Epithelial cell of proximal tubule (primary cell): Measurements from ENCODE around the gene FRMPD1. TPM values are rescaled to one million over a fixed set of nuclear protein-coding genes. Genes with fewer than 3 reads are reported as not detected.

Source experiments
- DNase-seq: peaks from one replicate; pipeline ENCODE4 v3.0.0-alpha.2; 2011; ENCODE audit warnings: low read depth
- H3K4me3 ChIP-seq: 2 replicates; pipeline ENCODE4 v1.5.1; 2011; ENCODE audit warnings: low read depth, mild to moderate bottlenecking, low read length
- CTCF ChIP-seq: conservative IDR thresholded peaks from 2 replicates; pipeline ENCODE4 v1.5.1; 2012; ENCODE audit warnings: low read depth, mild to moderate bottlenecking, low read length
- total RNA-seq: library from RNA; depleted of rRNA; stranded (reverse); fragments of >200 nt; gene quantifications from 2 replicates; pipeline ENCODE4 v1.2.3, GENCODE V29; 2015

Gene FRMPD1
- total RNA-seq, 1 donor from 2014 or later, result under 0.01 TPM

GRCh38 chr9:37730839-37731238, 80.1 kb downstream of the FRMPD1 start:
- DNase-seq, result no peak
- no peak overlapping the region for H3K4me3 ChIP-seq
- TF ChIP-seq CTCF, result no peak

DNA sequence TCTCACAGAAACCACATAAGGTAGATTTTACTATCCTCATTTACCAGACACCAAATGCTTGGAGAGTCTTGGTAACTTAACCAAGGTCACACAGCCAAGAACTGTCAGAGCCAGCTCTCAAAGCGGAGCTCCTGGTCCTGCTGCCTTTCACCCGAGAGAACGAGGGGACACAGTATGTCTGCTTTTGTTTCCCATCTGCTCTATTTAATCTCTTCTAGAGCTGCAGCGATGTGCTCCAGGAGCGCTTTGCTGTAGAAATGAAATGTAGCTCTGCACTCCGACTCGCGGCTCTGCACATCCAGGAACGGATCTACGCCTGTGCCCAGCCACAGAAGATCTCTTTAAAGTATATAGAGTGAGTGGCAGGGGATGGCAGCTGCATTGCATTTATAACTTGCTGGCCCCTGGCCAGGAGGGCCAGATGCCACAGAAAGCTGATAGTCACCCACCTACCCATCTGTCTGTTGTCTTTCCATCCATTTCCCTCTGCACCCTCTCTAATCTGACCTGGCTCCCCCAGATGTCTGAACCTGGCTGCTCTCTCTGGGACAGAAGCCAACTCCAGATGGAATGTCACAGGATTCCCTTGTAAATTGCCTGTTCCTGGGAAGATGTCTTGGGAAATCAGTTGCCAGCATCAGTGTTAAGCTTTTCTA, 81.5 kb downstream of the FRMPD1 start:
- no peak for TF ChIP-seq CTCF
- no peak overlapping the region for H3K4me3 ChIP-seq
- no peak for DNase-seq

- no peak overlapping the region for H3K4me3 ChIP-seq
- DNase-seq, result no peak
- TF ChIP-seq CTCF, result no peak
Observed at GRCh38 chr9:37732952-37733351, 82.2 kb downstream of the FRMPD1 start.

GRCh38 chr9:37739222-37739621, 88.5 kb downstream of the FRMPD1 start:
- no peak overlapping the region for H3K4me3 ChIP-seq
- no peak for TF ChIP-seq CTCF
- DNase-seq, result no peak

- DNase-seq, result no peak
- H3K4me3 ChIP-seq, result no peak overlapping the region
- no peak for TF ChIP-seq CTCF
Observed at GRCh38 chr9:37740128-37740527, 89.4 kb downstream of the FRMPD1 start.

GRCh38 chr9:37740631-37741328, 90.0 kb downstream of the FRMPD1 start:
- TF ChIP-seq CTCF, result no peak
- no peak for DNase-seq
- H3K4me3 ChIP-seq, result no peak overlapping the region

- TF ChIP-seq CTCF, result no peak
- DNase-seq, result no peak
- no peak overlapping the region for H3K4me3 ChIP-seq
Observed at GRCh38 chr9:37745970-37746369, 95.2 kb downstream of the FRMPD1 start.
